ENCODE results near the gene SLC29A3. TPM values are rescaled to one million over a fixed set of nuclear protein-coding genes. Genes with fewer than 3 reads are reported as not detected.

SLC29A3 gene
- polyA plus RNA-seq, 1 experiment = 7.2 TPM

DNA sequence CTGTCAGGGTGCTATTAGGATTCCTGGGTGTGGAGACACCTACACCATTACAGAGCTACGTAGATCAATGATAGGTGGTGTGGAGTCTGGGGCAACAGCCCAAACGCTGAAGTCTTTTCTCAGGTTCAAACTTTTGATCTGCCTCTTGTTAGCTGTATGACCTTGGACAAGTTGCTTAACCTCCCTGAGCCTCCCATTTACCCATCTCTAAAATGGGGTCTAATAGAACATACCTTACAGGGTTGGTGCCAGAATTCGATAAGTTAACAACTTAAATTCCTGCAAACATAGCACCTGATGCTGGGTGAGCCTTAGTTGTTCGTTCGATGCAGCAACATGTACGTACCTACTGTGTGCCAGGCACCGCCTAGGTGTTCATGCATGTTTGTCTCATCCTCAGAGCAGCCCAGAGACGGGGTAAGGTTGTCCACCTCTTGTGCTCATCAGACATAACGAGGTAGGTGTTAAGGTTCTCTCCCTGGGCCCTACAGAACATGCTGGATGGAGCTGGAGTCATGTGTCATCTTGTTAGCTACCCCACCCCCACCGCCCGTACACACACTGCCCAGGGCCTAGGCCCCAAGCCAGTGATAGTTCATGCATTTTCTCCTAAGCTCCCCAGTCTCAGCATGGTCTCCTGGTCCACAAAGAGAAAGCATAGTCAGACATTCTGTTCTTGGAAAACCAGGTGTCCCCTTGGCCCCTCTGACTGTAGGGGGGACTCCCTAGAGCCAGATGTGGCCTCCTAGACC, 41.0 kb upstream of the SLC29A3 start:
- peaks cover 12% of the 10 kb centered on the region for H3K36me3 ChIP-seq (ENCODE audit: control insufficient read depth, insufficient read depth, low read length)
- no peak for DNase-seq (ENCODE audit: low read depth)
- CTCF ChIA-PET = interaction anchor here (1.3 to 4.5 kb wide), 2 partner anchors 10 to 353 kb away, joined by 5 to 22 read pairs; no protein-coding TSS in a partner anchor
- H3K27me3 ChIP-seq (ENCODE audit: control insufficient read depth, insufficient read depth, low read length) = no peaks in the 10 kb centered on the region
- TF ChIP-seq, protein P1, sequence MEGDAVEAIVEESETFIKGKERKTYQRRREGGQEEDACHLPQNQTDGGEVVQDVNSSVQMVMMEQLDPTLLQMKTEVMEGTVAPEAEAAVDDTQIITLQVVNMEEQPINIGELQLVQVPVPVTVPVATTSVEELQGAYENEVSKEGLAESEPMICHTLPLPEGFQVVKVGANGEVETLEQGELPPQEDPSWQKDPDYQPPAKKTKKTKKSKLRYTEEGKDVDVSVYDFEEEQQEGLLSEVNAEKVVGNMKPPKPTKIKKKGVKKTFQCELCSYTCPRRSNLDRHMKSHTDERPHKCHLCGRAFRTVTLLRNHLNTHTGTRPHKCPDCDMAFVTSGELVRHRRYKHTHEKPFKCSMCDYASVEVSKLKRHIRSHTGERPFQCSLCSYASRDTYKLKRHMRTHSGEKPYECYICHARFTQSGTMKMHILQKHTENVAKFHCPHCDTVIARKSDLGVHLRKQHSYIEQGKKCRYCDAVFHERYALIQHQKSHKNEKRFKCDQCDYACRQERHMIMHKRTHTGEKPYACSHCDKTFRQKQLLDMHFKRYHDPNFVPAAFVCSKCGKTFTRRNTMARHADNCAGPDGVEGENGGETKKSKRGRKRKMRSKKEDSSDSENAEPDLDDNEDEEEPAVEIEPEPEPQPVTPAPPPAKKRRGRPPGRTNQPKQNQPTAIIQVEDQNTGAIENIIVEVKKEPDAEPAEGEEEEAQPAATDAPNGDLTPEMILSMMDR (IDR thresholded peaks at IDR 0.05; ENCODE audit: insufficient read depth, low read depth, low read length) = no peak
- POLR2A ChIA-PET = interaction anchor here (0.6 kb wide), 1 partner anchor 55 kb away, joined by 5 read pairs; no protein-coding TSS in a partner anchor
- no peak overlapping the region for H3K4me3 ChIP-seq (ENCODE audit: low read depth, low read length)

DNA sequence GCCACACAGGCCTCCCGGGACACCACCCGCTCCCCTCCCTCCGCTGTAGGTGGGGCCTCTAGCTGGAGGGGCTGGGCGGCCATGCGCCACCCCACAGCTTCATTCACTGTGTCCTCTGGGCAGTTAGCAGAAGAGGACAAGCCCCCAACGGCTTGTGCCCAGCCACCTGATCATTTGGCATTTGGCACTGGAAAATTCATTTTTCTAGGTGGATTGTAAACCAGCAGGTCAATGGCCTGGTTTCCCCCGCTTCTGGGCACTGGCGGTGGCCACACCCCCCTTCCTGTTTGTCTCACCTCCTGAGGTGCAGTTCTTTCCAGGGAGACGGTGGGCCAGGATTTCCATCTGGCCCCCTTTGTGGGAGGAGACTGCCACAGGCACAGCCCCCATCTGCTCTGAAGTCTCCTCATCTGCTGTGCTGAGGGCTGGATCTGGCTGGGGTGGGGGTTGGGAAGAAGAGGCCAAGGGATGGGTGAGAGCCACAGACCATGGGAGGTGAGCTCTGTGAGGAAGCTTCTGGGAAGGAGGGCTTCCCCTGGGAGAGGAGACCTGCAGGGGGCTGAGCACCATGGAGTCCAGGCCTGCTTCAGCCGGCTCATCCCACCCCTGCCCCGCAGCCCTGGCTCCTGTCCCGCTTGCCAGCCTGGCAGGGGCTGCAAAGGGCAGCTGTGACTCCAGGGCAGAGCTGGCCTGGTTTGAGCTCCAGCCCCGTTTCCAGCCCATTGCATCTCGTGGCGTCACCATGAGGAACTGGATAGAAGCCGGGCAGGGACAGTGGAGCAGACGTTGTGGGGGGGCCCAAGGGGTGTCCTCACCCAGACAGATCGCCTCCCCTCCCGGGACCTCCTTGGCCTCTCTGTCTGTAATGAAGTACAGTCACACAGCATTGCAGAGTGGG, 40.1 kb upstream of the SLC29A3 start:
- TF ChIP-seq, protein P1 (IDR thresholded peaks at IDR 0.05; ENCODE audit: insufficient read depth, low read depth, low read length) = no peak
- H3K4me3 ChIP-seq (ENCODE audit: low read depth, low read length) = no peak overlapping the region
- ChIA-PET POLR2A (no interaction called here), CTCF (interaction anchor here (0.6 to 4.5 kb wide), 5 partner anchors 10 to 354 kb away, joined by 3 to 22 read pairs (median 5); no protein-coding TSS in a partner anchor)
- H3K36me3 ChIP-seq (ENCODE audit: control insufficient read depth, insufficient read depth, low read length) = peaks cover 12% of the 10 kb centered on the region
- H3K27me3 ChIP-seq (ENCODE audit: control insufficient read depth, insufficient read depth, low read length) = no peaks in the 10 kb centered on the region
- DNase-seq (ENCODE audit: low read depth) = no peak

DNA sequence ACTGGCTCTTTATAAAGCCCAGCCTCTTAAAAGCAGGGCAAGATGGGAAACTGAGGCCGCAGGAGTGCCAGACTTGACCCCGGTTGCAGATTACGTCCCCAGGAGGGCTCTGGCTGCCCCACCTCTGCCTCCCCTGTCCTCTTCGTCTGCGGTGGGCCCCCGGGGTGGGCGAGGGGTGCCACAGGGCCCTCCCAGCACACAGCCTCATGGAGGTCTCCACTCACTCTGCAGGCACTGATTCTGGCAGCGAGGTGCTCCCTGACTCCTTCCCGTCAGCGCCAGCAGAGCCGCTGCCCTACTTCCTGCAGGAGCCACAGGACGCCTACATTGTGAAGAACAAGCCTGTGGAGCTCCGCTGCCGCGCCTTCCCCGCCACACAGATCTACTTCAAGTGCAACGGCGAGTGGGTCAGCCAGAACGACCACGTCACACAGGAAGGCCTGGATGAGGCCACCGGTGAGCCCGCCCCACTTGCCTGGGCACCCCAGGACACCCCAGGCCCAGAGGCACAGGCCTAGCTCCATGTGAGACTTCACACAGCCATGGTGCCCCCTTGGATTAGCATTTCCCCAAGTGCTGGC, 39.4 kb upstream of the SLC29A3 start:
- peaks cover 17% of the 10 kb centered on the region for H3K36me3 ChIP-seq (ENCODE audit: control insufficient read depth, insufficient read depth, low read length)
- ChIA-PET CTCF (interaction anchor here (0.7 to 4.5 kb wide), 6 partner anchors 9 to 355 kb away, joined by 3 to 22 read pairs (median 5); no protein-coding TSS in a partner anchor), POLR2A (no interaction called here)
- DNase-seq (ENCODE audit: low read depth) = no peak
- H3K4me3 ChIP-seq (ENCODE audit: low read depth, low read length) = no peak overlapping the region
- TF ChIP-seq, protein P1 (IDR thresholded peaks at IDR 0.05; ENCODE audit: insufficient read depth, low read depth, low read length) = no peak
- no peaks in the 10 kb centered on the region for H3K27me3 ChIP-seq (ENCODE audit: control insufficient read depth, insufficient read depth, low read length)

DNA sequence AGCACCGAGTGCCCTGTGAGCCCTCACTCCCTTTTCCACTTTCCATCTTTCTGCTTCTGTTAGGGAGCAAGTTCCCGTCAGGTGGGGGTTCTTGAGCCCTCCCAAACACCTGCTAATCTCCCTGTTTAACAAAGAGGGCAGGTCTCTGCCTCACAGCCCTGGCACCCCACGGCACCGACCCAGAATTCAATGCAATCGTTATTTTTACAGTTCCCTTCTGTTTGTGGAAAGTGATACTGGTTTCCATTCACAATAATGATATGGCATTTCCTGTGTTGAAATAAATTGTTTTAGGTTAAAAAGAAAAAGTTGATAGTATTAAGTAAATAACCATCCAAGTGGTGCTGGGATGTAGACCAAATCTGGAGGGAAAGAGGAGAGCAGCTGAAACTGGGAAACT, 38.8 kb upstream of the SLC29A3 start:
- CTCF ChIA-PET = interaction anchor here (0.7 to 3.2 kb wide), 6 partner anchors 10 to 355 kb away, joined by 3 to 14 read pairs (median 4); no protein-coding TSS in a partner anchor
- no peak overlapping the region for H3K4me3 ChIP-seq (ENCODE audit: low read depth, low read length)
- peaks cover 21% of the 10 kb centered on the region for H3K36me3 ChIP-seq (ENCODE audit: control insufficient read depth, insufficient read depth, low read length)
- TF ChIP-seq, protein P1 (IDR thresholded peaks at IDR 0.05; ENCODE audit: insufficient read depth, low read depth, low read length) = no peak
- no peak for DNase-seq (ENCODE audit: low read depth)
- POLR2A ChIA-PET = no interaction called here
- no peaks in the 10 kb centered on the region for H3K27me3 ChIP-seq (ENCODE audit: control insufficient read depth, insufficient read depth, low read length)
